ENCODE data around the gene TRPC6. TPM values are rescaled to one million over a fixed set of nuclear protein-coding genes. Genes with fewer than 3 reads are reported as not detected.

TRPC6 gene
- total RNA-seq, 1 donor from 2014 or later: 0.79 TPM

- TF ChIP-seq, protein P1, sequence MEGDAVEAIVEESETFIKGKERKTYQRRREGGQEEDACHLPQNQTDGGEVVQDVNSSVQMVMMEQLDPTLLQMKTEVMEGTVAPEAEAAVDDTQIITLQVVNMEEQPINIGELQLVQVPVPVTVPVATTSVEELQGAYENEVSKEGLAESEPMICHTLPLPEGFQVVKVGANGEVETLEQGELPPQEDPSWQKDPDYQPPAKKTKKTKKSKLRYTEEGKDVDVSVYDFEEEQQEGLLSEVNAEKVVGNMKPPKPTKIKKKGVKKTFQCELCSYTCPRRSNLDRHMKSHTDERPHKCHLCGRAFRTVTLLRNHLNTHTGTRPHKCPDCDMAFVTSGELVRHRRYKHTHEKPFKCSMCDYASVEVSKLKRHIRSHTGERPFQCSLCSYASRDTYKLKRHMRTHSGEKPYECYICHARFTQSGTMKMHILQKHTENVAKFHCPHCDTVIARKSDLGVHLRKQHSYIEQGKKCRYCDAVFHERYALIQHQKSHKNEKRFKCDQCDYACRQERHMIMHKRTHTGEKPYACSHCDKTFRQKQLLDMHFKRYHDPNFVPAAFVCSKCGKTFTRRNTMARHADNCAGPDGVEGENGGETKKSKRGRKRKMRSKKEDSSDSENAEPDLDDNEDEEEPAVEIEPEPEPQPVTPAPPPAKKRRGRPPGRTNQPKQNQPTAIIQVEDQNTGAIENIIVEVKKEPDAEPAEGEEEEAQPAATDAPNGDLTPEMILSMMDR (IDR thresholded peaks at IDR 0.05; ENCODE audit: insufficient read depth, low read length, severe bottlenecking): no peak
- FAIRE-seq (no peak), DNase-seq (ENCODE audit: low read depth) (no peak)
- no peaks in the 10 kb centered on the region for H3K36me3 ChIP-seq (ENCODE audit: control insufficient read depth, insufficient read depth, low read length)
- no peak overlapping the region for H3K4me3 ChIP-seq (ENCODE audit: low read depth, low read length)
- no peaks in the 10 kb centered on the region for H3K27me3 ChIP-seq (ENCODE audit: control insufficient read depth, insufficient read depth, low read length)
Measured at GRCh38 chr11:101448881-101449442, 134.8 kb downstream of the TRPC6 start.

GRCh38 chr11:101446726-101447125 lies 137.1 kb downstream of the TRPC6 start:
- TF ChIP-seq, protein P1 (IDR thresholded peaks at IDR 0.05; ENCODE audit: insufficient read depth, low read length, severe bottlenecking): no peak
- H3K36me3 ChIP-seq (ENCODE audit: control insufficient read depth, insufficient read depth, low read length): no peaks in the 10 kb centered on the region
- no peak for DNase-seq (ENCODE audit: low read depth)
- H3K27me3 ChIP-seq (ENCODE audit: control insufficient read depth, insufficient read depth, low read length): no peaks in the 10 kb centered on the region
- no peak for FAIRE-seq
- H3K4me3 ChIP-seq (ENCODE audit: low read depth, low read length): no peak overlapping the region

DNA sequence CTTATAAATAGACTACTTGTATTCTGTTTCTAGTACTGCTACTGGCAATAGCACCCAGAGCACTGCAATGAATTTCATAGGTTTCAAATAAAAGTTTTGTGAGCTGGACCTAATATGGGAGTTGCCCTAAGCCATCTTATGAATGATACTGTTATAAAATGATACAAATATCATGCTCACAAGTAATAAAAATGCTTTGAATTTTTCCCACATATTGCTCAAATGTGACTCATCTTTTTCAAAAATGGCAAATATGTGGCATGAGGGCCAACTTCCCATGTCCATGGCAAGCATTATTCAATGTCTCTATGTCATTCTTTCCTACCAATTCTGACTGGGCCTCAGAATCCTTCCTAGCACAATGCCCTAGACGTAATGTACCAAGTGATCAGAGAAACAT lies 137.6 kb downstream of the TRPC6 start:
- TF ChIP-seq, protein P1 (IDR thresholded peaks at IDR 0.05; ENCODE audit: insufficient read depth, low read length, severe bottlenecking): no peak
- no peak overlapping the region for H3K4me3 ChIP-seq (ENCODE audit: low read depth, low read length)
- DNase-seq (ENCODE audit: low read depth) (peak; percentile 51), FAIRE-seq (no peak)
- H3K27me3 ChIP-seq (ENCODE audit: control insufficient read depth, insufficient read depth, low read length): no peaks in the 10 kb centered on the region
- H3K36me3 ChIP-seq (ENCODE audit: control insufficient read depth, insufficient read depth, low read length): no peaks in the 10 kb centered on the region

GRCh38 chr11:101445761-101446160 lies 138.0 kb downstream of the TRPC6 start:
- Histone ChIP-seq H3K27me3 (ENCODE audit: control insufficient read depth, insufficient read depth, low read length) (no peaks in the 10 kb centered on the region), H3K4me3 (ENCODE audit: low read depth, low read length) (no peak overlapping the region), H3K36me3 (ENCODE audit: control insufficient read depth, insufficient read depth, low read length) (no peaks in the 10 kb centered on the region)
- DNase-seq (ENCODE audit: low read depth) (peak; percentile 67), FAIRE-seq (no peak)
- TF ChIP-seq, protein P1 (IDR thresholded peaks at IDR 0.05; ENCODE audit: insufficient read depth, low read length, severe bottlenecking): no peak

- H3K27me3 ChIP-seq (ENCODE audit: control insufficient read depth, insufficient read depth, low read length): no peaks in the 10 kb centered on the region
- no peak overlapping the region for H3K4me3 ChIP-seq (ENCODE audit: low read depth, low read length)
- FAIRE-seq (no peak), DNase-seq (ENCODE audit: low read depth) (no peak)
- H3K36me3 ChIP-seq (ENCODE audit: control insufficient read depth, insufficient read depth, low read length): no peaks in the 10 kb centered on the region
- TF ChIP-seq, protein P1 (IDR thresholded peaks at IDR 0.05; ENCODE audit: insufficient read depth, low read length, severe bottlenecking): no peak
Measured at GRCh38 chr11:101444851-101445250, 139.0 kb downstream of the TRPC6 start.

DNA sequence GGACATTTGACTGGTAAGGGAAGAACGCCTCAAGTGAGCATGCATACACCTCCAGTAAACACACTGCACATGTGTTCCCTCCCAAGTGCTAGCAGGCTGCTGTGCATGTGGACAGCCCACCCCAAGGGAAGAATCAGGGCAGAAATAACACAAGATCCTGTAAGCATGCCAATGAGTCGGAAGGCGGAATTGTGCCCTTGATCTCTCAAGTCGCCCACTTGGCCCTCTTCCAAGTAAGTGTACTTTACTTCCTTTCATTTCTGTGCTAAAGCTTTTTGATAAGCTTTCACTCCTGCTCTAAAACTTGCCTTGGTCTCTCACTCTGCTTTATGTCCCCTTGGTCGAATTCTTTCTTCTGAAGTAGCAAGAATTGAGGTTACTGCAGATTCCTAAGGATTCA lies 139.6 kb downstream of the TRPC6 start:
- no peak for FAIRE-seq
- H3K36me3 ChIP-seq (ENCODE audit: control insufficient read depth, insufficient read depth, low read length): no peaks in the 10 kb centered on the region
- no peaks in the 10 kb centered on the region for H3K27me3 ChIP-seq (ENCODE audit: control insufficient read depth, insufficient read depth, low read length)
- TF ChIP-seq, protein P1 (IDR thresholded peaks at IDR 0.05; ENCODE audit: insufficient read depth, low read length, severe bottlenecking): no peak
- DNase-seq (ENCODE audit: low read depth): no peak
- H3K4me3 ChIP-seq (ENCODE audit: low read depth, low read length): no peak overlapping the region

All from bronchial epithelial cell (primary cell).